ENCODE measurements around the gene CHN1. TPM values are rescaled to one million over a fixed set of nuclear protein-coding genes. Genes with fewer than 3 reads are reported as not detected.

CHN1 gene
- total RNA-seq, 1 donor from 2014 or later: 15.3 TPM

DNA sequence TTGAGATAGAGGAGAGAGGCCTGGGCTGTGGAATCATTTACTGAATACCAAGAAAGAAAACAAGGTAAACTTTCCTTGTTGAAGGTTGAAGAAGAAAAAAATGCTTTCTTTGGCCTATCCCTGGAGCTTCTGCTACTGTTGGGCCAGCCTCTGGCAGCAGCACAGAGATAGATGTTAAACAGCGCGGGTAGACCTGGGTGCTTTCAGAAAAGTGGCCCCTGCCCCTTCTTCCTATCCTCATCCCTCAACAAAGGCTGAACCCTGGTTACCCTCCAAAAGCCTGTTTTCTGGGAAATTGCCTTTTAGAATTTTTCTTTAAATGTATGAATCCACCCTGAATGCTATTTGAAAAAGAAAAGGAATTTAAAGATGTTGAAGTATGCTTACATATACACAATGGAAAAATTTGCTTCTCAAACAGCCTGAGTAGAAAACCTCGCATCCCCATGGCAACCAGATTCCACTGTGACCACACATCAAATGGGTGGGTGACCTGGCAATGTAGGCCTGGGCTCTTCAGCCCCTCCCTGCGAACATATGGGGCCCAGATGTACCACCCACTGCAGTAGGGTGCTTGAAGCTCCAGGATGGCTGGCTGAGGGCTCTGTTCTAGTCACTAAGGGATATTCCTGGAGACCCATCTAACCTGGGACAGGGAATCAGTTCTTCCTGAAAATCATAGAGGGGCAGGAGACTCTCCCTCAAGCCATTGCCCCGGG is 217.5 kb downstream of the CHN1 start:
- peak; percentile 33 for DNase-seq (ENCODE audit: low spot score)

DNA sequence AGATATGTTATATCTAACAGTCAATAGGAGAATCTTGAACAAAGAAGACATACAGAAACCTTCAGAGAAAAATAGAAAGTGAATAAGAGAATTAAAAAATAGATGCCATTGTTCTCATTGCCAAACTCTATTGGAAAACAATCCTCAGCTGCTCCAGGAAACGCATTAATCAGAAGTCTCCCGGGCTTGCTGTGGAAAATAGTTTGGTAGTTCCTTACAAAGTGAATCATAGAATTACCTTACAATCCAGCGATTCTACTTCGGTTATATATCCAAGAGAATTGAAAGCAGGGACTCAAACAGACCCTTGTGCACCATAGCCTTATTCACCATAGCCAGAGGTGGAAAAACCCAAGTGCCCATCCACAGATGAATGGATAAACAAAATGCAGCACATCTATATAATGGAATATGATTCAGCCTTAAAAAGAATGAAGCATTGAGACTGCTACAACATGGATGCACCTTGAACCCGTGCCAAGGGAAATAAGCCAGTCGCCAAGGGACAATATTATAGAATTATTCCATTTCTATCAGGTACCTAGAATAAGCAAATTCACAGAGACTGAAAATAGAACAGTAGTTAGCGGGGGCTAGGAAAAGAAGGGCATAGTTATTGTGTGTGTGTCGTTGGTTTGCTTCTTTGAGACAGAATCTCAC is 219.0 kb downstream of the CHN1 start:
- no peak for DNase-seq (ENCODE audit: low spot score)

DNA sequence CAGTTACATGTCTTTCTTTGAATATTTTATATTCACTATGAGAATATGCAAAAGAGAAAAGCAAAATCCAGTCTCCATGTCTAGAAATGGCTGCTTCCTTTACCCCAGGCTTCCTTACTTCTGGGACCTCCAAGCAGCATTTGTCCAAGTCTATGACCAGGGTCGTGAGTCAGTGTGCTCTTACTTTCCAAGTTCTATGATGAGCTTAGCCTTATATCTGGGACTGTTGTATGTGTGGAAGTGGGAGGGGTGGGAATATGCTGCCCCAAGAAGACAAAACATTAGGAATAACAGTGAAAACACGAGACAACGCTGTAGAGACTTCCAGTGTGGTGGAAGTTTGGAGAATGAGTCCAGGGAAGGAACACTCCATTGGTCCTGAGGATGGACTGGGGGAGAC is 219.7 kb downstream of the CHN1 start:
- DNase-seq (ENCODE audit: low spot score): no peak

DNA sequence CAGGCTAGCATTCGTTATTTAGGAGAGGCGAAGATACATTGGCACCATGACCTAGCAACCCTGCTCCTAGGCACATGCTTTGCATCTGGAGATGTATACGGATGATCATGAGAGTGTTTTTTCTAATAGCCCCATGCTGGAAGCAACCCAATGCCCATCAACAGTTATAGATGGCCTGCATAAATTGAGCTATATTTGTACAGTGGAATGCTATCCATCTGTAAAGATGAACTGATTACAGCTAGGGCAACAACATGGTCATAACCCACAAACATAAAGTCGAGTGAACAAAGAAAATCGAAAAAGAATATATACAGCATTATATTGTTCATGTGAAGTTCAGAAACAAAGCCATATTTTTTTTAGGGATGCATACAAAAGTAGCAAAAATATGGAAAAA is 220.3 kb downstream of the CHN1 start:
- DNase-seq (ENCODE audit: low spot score): no peak

DNA sequence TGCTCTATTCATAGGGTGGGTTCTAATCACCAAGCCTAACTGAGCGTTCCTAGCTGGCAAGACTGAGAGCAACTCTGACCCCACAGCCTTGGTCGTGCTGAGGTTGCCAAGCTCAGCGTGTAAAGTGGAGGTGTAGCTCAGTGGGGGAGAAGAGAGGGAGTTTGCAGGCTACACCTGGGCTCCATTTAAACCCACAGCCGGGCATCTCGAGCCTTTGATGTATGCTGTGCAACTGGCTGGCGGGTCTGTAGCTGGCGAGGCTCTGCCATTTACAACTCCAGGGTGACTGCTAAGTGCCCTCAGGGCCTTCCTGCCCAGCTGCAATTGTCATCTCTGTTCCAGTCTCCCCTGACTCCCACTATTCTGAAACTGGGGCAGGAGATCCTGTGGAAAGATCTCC is 220.9 kb downstream of the CHN1 start:
- DNase-seq (ENCODE audit: low spot score): no peak

DNA sequence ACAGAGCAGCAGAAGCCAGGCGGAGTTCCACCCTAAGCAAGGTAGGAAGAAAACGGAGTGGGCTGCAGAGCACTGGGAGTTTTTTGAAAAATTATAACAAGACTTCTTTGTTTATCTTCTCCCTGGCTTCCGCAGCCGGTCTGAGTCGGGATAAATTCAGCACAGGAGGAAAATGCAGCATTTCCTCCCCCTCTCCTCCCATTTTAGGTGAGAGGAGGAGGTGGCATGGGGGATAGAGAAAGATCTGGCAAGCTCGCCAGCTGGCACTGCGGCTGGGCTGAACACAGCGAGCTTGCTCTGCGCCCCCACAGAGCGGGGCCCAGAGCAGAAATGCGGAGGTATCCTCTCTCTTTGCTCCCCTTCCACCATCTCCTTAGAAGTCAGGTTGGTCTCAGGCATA is 223.2 kb downstream of the CHN1 start:
- DNase-seq (ENCODE audit: low spot score): no peak

DNA sequence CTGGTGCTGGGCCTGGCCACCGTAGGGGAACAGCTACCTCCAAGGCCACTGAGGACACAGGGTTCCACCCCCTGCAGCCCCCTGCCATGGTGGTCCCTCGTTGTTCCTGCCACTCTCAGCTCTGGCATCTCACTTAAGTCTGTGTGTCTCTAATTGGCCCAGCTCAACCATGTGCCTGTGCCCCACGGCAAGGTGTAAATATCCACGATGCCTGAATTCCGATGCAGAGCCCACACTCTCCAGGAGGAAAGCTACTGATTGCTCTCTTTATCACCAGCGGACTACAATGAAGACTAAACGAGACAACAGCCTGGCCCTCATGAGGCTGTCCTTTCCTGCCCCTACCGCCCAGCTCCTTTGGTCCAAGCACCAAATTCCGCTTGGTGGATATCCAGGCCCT is 223.9 kb downstream of the CHN1 start:
- DNase-seq (ENCODE audit: low spot score): no peak

DNA sequence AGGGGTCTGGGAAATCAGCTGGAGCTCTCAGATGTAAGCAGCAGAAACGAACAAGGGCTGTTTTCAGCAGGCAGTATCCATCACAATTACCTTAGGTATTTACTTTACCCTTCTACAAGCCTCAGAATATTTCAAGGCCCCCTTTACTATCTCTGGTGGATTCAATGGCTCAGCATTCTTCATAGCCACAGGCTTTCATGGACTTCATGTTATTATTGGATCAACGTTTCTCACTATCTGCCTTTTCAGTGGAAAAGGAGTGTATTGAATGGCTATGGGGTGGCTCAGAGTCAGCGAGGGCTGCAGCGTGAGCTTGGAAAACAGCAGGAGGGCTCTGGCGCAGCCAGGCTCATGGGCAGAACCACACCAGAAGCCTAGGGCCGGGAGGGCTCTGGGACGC is 224.3 kb downstream of the CHN1 start:
- no peak for DNase-seq (ENCODE audit: low spot score)

DNA sequence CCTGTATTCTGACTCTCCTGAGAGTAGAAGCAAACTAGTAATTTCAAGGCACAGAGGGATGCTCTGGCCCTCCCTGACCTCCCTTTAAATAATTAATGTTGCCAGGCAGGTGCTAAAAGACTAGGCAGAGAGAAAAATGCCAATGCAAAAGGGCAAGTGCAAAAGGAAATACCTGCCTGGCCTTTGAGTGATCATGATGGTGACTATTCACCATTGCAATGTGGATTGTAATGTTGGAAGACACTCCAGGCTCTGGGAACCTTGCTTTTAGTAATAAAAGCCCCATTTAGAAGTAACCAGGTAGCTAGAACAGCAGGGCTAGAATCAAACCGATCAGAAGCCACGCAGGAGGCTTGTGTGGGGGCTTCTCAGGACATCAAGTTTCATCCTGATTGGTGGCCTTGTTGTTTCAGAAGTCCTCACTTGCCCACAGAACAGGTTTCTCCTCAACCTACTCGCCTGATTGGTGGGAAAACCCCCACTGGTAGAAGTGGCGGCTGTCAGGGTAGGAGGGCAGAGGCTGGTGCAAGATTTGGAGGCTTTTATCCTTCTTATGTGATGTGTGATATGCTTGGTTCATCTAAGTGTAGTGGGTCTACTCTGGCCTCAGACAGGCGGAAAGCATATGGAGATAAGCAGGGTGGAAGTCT is 224.9 kb downstream of the CHN1 start:
- DNase-seq (ENCODE audit: low spot score): no peak

DNA sequence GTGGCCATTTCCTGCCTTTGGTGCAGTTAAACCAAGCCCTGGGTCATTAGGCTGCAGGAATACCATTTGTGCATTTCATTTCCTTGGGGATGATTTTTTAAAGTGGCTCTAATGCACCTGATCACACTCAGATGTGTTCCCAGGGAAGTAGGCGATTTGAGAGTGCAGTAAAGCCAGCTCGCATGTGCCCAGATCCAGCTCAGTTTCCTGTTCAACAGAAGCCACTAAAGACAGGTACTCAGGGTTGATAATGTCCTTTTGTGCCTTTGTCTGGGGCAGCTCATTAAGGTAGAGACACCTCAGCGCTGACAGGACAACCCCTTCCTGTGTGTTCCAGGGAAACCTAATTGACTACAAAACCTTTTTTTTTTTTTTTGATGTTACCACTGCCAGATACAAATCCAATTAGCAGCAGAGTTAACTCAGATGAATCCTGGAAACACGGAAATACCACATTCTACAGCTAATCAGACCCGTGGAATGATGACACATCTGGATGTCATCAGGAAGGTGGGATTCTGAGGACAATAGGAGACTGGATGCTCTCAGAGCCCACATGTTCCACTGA is 225.7 kb downstream of the CHN1 start:
- no peak for DNase-seq (ENCODE audit: low spot score)

DNA sequence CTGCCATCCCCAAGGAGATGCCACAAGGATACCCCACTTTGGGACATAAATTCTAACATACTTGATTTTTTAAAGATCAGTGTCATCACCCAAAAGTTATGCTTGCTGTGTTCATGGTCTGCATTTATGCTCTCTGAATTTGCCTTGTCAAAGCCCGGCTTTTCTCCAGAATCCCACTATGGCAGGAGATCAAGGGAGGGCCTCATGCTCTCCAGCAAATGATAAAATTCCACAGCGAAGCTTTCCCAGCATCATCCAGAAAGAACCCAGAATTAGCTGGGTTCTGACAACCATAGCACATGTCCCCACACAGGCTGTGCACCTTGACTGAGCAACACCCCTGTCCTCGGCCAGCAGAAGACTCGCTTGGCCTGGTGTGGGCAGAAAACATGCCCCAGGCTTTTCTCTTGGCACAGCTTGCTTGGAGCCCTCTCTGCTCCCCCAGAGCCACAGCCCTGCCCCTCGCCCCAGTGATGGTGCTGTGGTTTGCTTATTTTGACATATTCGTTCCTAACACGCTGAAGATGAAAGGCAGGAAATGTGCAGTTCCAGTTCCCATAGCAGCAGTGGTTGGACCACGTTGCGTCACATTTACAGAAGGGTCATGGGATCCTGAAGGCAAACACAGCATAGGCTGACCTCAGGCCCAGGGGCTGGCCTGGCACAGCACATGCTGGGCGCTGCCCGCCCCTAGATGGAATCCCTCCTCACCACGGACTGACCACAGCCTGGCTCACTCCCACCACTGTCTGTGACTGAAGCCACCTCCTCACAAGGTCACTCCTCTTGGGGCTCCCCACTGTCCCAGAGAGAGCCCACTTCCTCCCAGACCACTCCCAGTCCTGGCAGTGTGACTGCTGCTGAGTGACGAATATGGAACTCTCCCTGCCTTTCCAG is 226.8 kb downstream of the CHN1 start:
- peak; percentile 69 for DNase-seq (ENCODE audit: low spot score)

DNA sequence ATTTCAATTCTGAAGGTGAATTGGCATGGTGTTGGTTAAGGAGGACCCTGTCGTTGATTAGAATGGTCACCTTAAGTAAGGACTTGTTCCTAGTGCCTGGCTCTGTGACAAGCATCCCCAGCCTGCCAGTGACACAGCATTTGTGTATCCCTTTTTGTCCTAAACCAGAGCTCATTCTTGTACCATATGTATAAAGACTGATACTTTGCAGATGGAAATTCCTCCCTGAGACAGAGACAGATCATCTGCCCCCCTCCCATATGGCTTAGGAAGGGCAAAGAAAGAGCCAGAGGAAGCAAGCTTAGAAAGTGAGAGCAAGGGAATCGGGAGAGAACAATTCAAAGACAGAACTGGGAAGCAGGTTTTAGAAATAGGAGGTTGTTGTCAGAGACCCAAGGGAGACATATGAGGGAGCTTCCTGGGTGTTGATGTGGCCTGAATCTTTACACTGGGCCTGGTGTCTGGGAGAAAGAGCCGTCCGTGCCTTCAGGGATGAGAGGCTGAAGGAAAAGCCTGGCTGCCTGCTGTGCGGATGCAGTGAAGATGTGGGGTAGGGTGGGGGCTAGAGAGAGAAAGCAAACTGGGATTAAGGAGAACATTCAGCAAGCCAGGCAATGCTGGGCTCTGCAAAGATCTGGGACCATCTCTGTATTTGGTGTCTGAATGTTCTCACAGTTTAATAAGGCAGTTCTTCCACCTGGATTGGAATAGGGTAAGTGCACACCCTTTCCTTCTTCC is 227.7 kb downstream of the CHN1 start:
- DNase-seq (ENCODE audit: low spot score): no peak

DNA sequence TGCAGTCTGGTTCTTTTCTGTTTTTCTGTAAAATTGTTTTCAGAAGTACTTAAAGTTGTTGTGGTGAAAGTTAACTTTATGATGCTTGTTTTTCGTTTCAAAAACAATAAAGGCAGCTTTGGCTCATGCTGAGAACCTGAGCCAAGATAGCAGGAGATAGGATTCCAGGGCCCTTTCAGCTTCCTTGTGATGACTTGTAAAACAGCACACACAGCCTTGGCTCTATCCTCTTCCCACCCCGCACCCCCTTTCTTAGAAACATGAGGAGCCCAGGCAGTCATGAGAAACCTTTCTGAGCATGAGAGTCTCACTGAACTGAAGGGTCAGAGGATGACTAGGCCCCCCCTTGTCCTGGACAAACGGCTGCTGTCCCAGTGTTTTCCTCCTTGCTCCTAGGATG is 228.5 kb downstream of the CHN1 start:
- DNase-seq (ENCODE audit: low spot score): no peak

DNA sequence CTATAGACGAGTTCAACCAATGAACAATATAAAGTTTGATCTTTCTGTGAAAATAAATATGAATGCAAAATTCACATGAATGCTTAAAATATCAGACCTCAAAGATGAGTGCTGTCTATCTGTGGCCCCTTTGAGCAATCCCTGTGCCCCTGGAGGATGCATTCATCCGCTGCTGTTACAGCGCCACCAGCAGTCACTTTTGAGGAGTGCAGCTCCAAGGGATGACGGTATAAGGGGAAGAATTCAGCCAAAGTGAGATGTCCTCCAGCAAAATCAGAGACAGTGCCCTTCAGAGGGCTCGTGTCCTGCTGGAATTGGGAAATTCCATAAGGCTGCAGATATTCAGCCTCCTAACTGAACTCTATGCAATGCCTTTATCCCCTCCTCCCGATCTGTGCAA is 229.0 kb downstream of the CHN1 start:
- no peak for DNase-seq (ENCODE audit: low spot score)

DNA sequence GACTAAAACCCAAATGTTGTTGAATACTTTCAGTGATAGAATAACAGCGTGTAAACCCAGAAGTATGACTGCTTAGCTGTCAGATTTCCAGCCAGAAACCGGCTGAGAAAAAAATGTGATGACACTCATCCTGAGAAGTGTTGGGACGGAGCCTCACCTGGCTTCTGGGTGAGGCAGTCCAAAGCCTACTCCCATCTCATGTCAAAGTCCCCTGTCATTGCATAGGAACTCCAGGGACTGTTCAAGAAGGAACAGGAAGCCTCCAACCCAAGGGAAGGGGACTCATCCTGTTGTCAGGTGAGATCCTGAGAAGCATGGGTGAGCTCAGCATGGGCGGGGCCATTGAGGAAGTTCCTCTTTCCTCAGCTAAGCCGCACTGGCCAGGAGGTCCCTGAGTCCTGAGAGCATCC is 229.6 kb downstream of the CHN1 start:
- DNase-seq (ENCODE audit: low spot score): no peak

DNA sequence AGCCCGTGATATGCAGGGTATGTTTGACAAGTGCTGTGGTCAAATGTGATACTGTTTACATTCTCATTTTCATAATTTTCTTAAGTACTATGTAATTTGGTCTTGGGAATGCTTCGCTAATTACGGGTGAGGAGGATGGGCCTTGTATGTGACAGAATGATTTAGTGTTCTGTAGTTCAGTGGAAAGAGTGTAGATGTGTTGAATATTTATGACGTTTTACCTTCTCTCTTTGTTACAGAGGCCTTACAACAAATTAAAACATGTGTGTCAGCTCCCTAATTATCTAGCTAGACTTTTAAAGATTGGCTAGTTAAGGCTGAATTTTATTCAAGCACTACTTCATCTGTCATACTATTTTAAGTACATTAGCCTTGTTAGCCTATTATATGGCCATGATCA is 230.3 kb downstream of the CHN1 start:
- no peak for DNase-seq (ENCODE audit: low spot score)

DNA sequence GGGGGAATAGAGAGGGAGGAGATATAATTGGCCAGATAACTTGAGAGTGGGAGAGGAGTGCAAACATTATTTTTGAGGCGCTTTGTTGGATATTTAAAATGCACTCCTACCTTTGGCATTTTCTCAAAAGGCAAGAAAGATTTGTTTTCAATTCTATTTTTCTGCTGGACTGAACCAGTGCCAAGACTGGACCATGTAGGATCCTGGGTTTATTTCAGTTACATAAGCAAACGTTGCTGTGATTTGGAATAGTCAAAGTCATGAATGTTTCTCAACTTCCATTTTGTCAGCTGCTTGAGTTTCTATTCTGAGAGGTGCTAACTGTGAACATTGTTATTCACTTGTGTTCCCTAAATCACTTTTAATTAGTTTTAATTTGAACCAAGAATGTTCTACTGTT is 232.0 kb downstream of the CHN1 start:
- no peak for DNase-seq (ENCODE audit: low spot score)

DNA sequence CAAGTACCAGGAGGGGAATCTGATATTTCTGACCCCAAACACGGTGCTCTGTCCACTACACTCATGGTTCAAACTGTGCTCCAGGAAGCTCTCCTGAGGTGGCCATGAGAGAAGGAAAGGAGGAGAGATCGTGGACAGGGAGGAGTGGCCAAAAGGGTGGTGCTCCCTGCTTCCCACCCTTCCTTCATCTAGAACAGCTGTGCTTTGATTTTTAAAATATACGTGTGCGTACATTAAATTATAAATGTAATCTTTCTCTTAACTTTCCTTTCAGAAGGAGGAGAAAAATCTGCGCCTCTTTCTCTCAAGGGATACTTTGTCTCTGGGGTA is 232.7 kb downstream of the CHN1 start:
- no peak for DNase-seq (ENCODE audit: low spot score)

DNA sequence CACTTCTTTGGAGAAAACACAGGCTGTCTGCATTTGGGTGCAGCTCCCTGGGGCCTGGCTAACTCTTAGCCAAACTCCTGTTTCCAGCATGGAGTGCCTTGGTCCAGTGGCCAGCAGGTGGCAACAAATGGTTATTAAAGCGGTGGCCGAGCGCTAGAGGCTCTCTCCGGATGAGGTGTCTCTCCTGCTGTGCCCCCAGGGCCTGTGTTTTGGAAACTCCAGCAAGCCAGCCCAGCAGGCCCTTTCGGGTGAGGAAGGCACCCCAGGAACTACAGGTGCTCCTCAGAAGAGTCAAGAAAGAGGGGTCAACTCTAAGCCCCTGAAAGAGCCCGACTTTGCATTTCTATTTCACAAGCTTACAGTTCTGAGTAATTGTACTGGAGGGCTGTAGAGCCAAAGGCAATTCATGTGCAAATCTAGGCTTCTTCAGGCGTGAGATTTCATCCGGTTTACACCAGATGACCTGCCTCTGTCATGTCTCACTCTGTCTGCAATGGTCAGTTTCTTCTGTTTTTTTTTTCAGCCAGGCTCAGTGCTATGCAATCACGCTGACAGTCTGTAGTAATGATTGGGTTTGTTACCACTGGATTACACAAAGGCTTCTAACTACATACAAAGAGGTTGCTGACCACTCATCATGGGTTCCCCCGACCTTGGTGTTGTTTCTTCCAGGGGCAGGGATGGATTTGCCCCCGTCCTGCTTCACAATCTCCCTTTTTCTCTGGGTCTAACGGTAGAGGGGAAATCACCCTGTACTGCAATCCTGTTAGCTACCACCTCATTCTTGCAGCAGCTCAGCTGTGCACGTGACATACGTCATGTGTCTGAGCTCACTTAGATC is 233.3 kb downstream of the CHN1 start:
- DNase-seq (ENCODE audit: low spot score): peak; percentile 79

DNA sequence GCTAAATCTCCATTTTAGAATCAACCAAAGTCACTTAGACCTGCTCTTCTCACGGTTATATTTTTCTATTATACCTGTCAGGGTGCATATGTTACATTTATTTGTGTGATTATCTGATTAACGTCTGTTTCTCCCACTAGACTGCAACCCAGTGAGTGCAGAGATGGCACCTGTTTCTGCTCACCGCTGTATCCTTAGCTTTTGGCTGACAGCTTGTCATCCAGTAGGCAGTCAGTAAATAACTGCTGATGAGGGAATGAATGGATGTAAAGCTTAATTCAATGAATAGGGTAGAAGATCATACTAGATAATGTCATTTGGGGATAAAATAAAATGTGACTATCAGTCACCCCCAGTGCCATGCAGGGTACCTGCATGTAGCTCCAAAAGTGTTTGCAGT is 234.0 kb downstream of the CHN1 start:
- no peak for DNase-seq (ENCODE audit: low spot score)
